Epithelial cell of proximal tubule (primary cell): ENCODE data around the gene FAM241B. TPM values are rescaled to one million over a fixed set of nuclear protein-coding genes. Genes with fewer than 3 reads are reported as not detected.

Source experiments
- DNase-seq: peaks from one replicate; pipeline ENCODE4 v3.0.0-alpha.2; 2011; ENCODE audit warnings: low read depth
- H3K4me3 ChIP-seq: 2 replicates; pipeline ENCODE4 v1.5.1; 2011; ENCODE audit warnings: low read depth, mild to moderate bottlenecking, low read length
- CTCF ChIP-seq: conservative IDR thresholded peaks from 2 replicates; pipeline ENCODE4 v1.5.1; 2012; ENCODE audit warnings: low read depth, mild to moderate bottlenecking, low read length
- total RNA-seq: library from RNA; depleted of rRNA; stranded (reverse); fragments of >200 nt; gene quantifications from 2 replicates; pipeline ENCODE4 v1.2.3, GENCODE V29; 2015

FAM241B gene
- total RNA-seq, 1 donor from 2014 or later: 4.2 TPM

- no peak for TF ChIP-seq CTCF
- no peak for DNase-seq
- H3K4me3 ChIP-seq: no peak overlapping the region
Measured at GRCh38 chr10:69648461-69648860, 18.4 kb downstream of the FAM241B start.

- TF ChIP-seq CTCF: peak; percentile 53
- H3K4me3 ChIP-seq: no peak overlapping the region
Measured at GRCh38 chr10:69649786-69650550, 19.9 kb downstream of the FAM241B start.

GRCh38 chr10:69650589-69651261, 20.7 kb downstream of the FAM241B start:
- DNase-seq: no peak
- no peak overlapping the region for H3K4me3 ChIP-seq
- no peak for TF ChIP-seq CTCF

More at GRCh38 chr10:69649786-69650550, 19.9 kb downstream of the FAM241B start:
- DNase-seq: no peak

- no peak for DNase-seq
- no peak for TF ChIP-seq CTCF
- H3K4me3 ChIP-seq: no peak overlapping the region
Measured at GRCh38 chr10:69651362-69651761, 21.3 kb downstream of the FAM241B start.

- DNase-seq: no peak
- no peak for TF ChIP-seq CTCF
- no peak overlapping the region for H3K4me3 ChIP-seq
Measured at GRCh38 chr10:69652111-69652856, 22.2 kb downstream of the FAM241B start.

- H3K4me3 ChIP-seq: no peak overlapping the region
- TF ChIP-seq CTCF: no peak
- no peak for DNase-seq
Measured at GRCh38 chr10:69652857-69653199, 22.8 kb downstream of the FAM241B start.
